ENCODE data around the gene RGS9. TPM values are rescaled to one million over a fixed set of nuclear protein-coding genes. Genes with fewer than 3 reads are reported as not detected.

The RGS9 gene
- total RNA-seq, 1 donor from 2014 or later, result 3.6 TPM

- no peak for DNase-seq (ENCODE audit: extremely low read depth, low read depth, low spot score)
Measured at GRCh38 chr17:65243838-65244625, 106.9 kb downstream of the RGS9 start.

GRCh38 chr17:65246252-65246651 is 109.1 kb downstream of the RGS9 start:
- no peak for DNase-seq (ENCODE audit: extremely low read depth, low read depth, low spot score)

GRCh38 chr17:65249774-65250173 is 112.6 kb downstream of the RGS9 start:
- no peak for DNase-seq (ENCODE audit: extremely low read depth, low read depth, low spot score)

- DNase-seq (ENCODE audit: extremely low read depth, low read depth, low spot score), result no peak
Measured at GRCh38 chr17:65254166-65254565, 117.0 kb downstream of the RGS9 start.

- no peak for DNase-seq (ENCODE audit: extremely low read depth, low read depth, low spot score)
Measured at GRCh38 chr17:65259281-65259680, 122.1 kb downstream of the RGS9 start.

- no peak for DNase-seq (ENCODE audit: extremely low read depth, low read depth, low spot score)
Measured at GRCh38 chr17:65259696-65260485, 122.7 kb downstream of the RGS9 start.

- no peak for DNase-seq (ENCODE audit: extremely low read depth, low read depth, low spot score)
Measured at GRCh38 chr17:65260626-65261025, 123.5 kb downstream of the RGS9 start.

- no peak for DNase-seq (ENCODE audit: extremely low read depth, low read depth, low spot score)
Measured at GRCh38 chr17:65261152-65261551, 124.0 kb downstream of the RGS9 start.

GRCh38 chr17:65261682-65262636 is 124.8 kb downstream of the RGS9 start:
- no peak for DNase-seq (ENCODE audit: extremely low read depth, low read depth, low spot score)

- DNase-seq (ENCODE audit: extremely low read depth, low read depth, low spot score), result no peak
Measured at GRCh38 chr17:65265276-65265675, 128.1 kb downstream of the RGS9 start.

- DNase-seq (ENCODE audit: extremely low read depth, low read depth, low spot score), result no peak
Measured at GRCh38 chr17:65268832-65269231, 131.7 kb downstream of the RGS9 start.

GRCh38 chr17:65270499-65271253 is 133.5 kb downstream of the RGS9 start:
- DNase-seq (ENCODE audit: extremely low read depth, low read depth, low spot score), result no peak

GRCh38 chr17:65271296-65271695 is 134.1 kb downstream of the RGS9 start:
- no peak for DNase-seq (ENCODE audit: extremely low read depth, low read depth, low spot score)

Other genes with a start within 250 kb of the RGS9 start
- gene LRRC37A3, start 217.9 kb upstream of the RGS9 start, total RNA-seq, result 4.2 and 7.2 TPM in 2 replicates
- 72.3 and 76.9 TPM in 2 replicates for gene GNA13, start 80.6 kb upstream of the RGS9 start, total RNA-seq